PC-9 (cell line): Measurements from ENCODE around the gene BGLAP.

ENCODE experiments used
- CTCF ChIP-seq: fragments of 200-600 bp; sonication (generic); conservative IDR thresholded peaks from 2 replicates; pipeline ENCODE4 v1.6.1; 2017; ENCODE audit warnings: mixed run types, antibody characterized with exemption, mild to moderate bottlenecking, moderate library complexity
- EZH2 ChIP-seq: fragments of 200-600 bp; sonication (generic); IDR thresholded peaks from 2 replicates; pipeline ENCODE4 v1.8.0; 2017; ENCODE audit warnings: antibody characterized with exemption, low read depth

GRCh38 chr1:156258859-156259258 lies 16.9 kb downstream of the BGLAP start:
- TF ChIP-seq CTCF (no peak), EZH2 (no peak)
